ENCODE data around the gene SCNN1B.
"Not testable (repeated sequence)": the region's sequence is repeated elsewhere in the genome, so short reads cannot be mapped to it uniquely, and the experiment has no call there.

The SCNN1B gene

GRCh38 chr16:23355106-23355670, 53.1 kb downstream of the SCNN1B start:
- DNase-seq (ENCODE audit: low read depth), result no peak

- no peak for DNase-seq (ENCODE audit: low read depth)
Observed at GRCh38 chr16:23356941-23357340, 54.8 kb downstream of the SCNN1B start.

DNA sequence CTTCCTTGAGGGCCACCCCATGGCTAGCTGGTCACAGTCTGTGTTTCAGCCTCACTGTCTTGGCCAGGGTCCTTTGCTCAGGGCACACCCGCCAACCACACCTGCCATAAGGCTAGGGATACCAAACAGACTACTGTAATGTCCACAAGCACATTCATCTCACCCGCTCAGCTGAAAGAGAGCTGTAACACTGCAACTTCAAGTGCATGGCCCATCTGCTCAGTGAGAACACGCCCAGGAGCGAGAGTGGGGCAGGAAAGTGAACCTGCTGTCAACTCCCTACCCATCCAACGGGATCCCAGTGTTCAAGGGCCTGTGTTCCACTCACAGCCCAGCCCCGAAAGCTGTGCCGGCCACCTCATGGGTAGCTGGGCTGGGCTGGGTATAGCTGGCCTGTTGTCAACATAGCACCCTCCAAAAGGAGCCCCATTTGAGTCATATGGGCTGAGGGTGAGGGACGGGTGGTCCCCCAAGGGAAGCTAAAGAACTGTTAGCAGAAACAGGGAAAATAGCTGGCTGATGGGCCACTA, 55.7 kb downstream of the SCNN1B start:
- no peak for DNase-seq (ENCODE audit: low read depth)

DNA sequence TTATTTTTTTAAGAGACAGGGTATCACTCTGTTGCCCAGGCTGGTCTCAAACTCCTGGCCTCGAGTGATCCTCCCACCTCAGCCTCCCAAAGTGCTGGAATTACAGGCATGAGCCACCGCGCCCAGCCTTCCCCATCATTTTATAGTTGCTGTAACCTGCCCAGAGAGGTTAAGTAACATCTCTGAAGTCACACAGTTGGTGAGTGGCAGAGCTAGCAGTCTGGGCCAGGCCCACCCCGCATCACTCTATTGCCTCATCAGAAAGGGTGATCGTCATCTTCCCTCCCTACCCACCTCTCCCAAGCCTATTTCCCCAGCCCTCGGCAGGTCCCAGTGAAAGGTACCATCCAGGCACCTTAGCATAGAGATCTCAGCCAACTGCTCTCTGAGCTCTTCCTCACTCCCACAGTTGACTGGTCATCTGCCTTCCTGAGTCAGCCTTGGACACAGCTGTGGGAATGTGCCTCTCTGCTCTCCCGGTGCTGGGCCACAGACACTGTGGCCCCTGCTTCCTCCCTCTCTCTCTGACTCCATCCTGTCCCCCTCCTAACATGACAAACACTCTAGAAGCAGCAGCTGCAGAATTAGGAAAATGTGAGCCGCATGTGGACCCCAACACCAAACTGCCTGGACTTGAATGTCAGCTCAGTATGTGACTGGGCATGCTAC, 57.1 kb downstream of the SCNN1B start:
- DNase-seq (ENCODE audit: low read depth), result no peak

DNA sequence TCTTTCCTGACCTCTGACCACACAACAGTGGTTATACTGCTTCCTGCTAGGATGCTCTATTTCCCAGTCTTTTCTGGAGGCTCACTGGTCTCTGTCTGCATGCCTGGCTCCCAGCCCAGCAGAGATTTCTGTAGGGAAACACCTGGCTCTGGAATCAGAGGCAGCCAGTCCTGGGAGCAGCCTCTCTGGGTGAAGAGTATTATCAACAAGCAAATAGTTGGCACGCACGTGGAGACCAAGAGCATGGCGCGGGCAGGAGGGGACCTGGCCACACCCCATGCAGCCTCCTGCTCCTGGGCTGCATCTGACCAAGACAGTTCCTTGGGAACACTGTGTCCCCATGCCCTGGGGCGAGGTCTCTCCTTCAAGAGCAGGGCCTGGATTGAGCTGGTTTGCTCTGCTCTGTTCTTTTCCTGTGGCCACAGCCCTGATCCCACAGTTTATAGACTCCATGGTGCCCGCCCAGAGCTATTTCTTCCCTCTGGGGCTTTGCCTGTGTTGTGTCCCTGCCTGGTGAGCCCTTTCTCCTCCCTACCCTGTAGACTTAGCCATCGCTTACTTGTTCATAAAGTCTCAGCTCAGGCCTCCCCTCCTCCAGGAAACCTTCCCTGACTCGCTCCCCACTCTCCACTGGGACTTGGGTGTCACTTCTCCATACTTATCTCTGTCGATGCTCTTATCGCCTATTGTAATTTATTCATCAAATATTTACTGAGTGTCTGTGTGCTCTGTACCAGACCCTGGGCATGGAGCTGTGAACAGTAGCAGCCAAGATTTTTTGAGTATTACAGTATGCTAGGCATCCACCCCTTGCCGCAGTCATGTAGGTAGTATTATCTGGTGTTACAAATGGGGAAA, 60.6 kb downstream of the SCNN1B start:
- DNase-seq (ENCODE audit: low read depth), result no peak

DNA sequence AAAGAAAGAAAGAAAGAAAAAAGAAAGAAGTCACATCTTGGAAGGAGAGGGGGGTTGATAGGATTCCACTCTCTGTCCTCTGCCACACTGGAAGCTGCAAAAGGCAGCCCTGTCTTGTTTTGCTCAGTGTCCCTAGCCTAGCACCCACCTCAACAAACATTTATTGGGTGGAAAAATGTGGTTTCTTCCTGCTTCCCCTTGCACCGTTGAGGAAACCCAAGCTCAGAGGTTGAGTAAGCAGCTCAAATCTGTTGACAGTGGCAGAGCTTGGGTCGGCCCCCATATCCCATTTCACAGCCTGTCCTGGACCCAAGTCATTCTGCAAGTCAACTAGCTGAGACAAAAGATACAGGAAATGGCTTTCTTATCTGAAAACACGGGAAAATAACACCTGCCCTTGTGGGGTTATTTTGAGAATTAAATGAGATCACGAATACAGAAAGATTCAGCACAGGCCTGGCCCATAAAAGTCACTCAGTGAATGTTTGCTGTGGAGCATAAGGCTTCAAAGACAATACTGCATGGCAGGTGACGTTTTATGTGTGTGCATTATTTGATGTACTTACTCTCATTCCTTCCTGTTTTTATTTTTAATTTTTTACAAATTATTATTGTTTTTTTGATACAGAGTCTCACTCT, 63.6 kb downstream of the SCNN1B start:
- DNase-seq (ENCODE audit: low read depth), result no peak

DNA sequence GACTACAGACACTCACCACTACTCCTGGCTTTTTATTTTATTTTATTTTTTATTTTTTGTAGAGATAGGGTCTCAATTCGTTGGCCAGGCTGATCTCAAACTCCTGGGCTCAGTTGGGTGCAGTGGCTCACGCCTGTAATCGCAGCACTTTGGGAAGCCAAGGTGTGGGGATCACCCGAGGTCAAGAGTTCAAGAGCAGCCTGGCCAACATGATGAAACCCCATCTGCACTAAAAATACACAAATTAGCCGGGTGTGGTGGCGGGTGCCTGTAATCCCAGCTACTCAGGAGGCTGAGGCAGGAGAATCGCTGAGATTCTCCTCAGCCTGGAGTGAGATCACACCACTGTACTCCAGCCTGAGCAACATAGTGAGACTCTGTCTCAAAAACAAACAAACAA, 64.2 kb downstream of the SCNN1B start:
- not testable (repeated sequence) for DNase-seq (ENCODE audit: low read depth)

- DNase-seq (ENCODE audit: low read depth), result no peak
Observed at GRCh38 chr16:23367564-23367963, 65.5 kb downstream of the SCNN1B start.

GRCh38 chr16:23367988-23368387, 65.9 kb downstream of the SCNN1B start:
- DNase-seq (ENCODE audit: low read depth), result no peak

- no peak for DNase-seq (ENCODE audit: low read depth)
Observed at GRCh38 chr16:23368469-23368868, 66.4 kb downstream of the SCNN1B start.

- no peak for DNase-seq (ENCODE audit: low read depth)
Observed at GRCh38 chr16:23369416-23369815, 67.3 kb downstream of the SCNN1B start.

DNA sequence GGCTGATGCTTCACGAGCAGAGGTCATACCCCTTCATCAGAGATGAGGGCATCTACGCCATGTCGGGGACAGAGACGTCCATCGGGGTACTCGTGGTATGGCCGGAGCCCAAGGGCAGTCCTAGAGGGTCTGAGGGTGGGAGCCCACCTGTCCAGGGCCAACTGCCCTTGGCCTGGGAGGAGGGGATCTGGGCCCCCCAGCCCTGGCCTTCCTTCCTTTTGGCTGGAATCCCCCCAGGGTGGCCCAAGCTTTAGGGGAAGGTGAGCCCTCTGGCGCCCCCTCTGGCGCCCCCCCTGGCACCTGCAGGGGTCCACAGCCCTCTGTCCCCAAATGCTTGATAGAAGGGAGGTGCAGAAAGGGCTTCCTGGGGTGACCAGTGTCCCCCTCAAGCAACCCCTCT, 69.3 kb downstream of the SCNN1B start:
- DNase-seq (ENCODE audit: low read depth), result no peak

- no peak for DNase-seq (ENCODE audit: low read depth)
Observed at GRCh38 chr16:23373436-23374219, 71.5 kb downstream of the SCNN1B start.

GRCh38 chr16:23374721-23375510, 72.8 kb downstream of the SCNN1B start:
- no peak for DNase-seq (ENCODE audit: low read depth)

GRCh38 chr16:23375643-23376042, 73.5 kb downstream of the SCNN1B start:
- no peak for DNase-seq (ENCODE audit: low read depth)

- no peak for DNase-seq (ENCODE audit: low read depth)
Observed at GRCh38 chr16:23377071-23377931, 75.2 kb downstream of the SCNN1B start.

DNA sequence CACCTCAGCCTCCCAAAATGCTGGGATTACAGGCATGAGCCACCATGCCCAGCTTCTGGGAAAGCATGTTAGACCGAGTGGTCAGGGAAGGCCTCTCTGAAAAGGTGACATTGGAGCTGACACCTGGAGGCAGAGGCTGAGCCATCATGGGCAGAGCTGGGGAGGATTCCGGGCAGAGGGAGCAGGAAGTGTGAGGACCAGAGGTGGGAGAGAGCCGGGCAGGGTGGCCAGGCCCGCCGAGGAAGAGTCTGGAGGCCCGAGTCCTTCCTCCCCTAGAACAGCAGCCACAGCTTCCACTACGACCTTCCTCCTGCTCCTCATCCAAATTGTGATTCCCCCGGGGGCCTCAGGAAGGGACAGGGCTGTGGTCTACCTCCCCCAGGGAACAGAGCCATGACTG, 76.2 kb downstream of the SCNN1B start:
- no peak for DNase-seq (ENCODE audit: low read depth)

DNA sequence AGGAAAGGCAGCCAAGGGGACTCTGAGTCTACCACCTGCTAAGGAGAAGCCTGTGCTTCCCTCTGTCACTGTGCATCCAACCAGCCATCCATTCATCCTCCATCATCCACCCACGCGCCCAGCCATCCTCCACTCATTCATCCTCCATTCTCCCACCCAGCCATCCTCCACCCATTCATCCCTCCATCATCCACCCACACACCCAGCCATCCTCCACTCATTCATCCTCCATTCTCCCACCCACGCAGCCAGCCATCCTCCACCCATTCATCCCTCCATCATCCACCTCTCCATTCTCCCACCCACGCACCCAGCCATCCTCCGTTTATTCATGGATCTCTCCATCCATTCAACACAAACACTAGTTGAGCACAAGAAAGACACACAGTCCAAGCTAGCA, 76.8 kb downstream of the SCNN1B start:
- DNase-seq (ENCODE audit: low read depth), result no peak

DNA sequence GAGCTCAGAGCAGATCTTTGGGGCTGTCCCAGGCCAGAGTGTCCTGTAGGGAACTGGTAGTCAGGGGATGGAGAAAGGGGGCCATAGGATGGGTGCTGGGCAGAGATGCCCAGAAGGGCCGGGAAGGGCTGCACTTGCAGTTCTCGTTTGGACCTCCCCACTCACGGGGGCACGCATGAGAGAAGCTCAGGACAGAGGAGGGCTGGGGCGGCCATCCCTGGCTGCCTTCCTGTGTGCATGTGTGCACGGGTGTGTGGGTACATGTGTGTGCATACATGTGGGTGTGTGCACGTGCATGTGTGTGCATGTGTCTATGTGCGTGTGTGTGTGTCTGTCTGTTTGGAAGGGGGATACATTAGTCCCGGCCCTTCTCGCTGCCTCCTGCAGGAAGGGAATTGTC, 77.6 kb downstream of the SCNN1B start:
- no peak for DNase-seq (ENCODE audit: low read depth)

GRCh38 chr16:23380501-23380951, 78.4 kb downstream of the SCNN1B start:
- no peak for DNase-seq (ENCODE audit: low read depth)
